Stromal cell of bone marrow (primary cell): ENCODE results near the gene KIAA0513.

Experiments
- DNase-seq: peaks from one replicate; pipeline ENCODE4 v3.0.0-alpha.2; 2012; ENCODE audit warnings: low read depth

KIAA0513 gene

GRCh38 chr16:85072076-85072860, 44.7 kb downstream of the KIAA0513 start:
- no peak for DNase-seq

- peak; percentile 68 for DNase-seq
Observed at GRCh38 chr16:85072947-85073346, 45.4 kb downstream of the KIAA0513 start.

- DNase-seq = no peak
Observed at GRCh38 chr16:85074225-85074914, 46.8 kb downstream of the KIAA0513 start.

- DNase-seq = no peak
Observed at GRCh38 chr16:85075236-85075924, 47.8 kb downstream of the KIAA0513 start.

- no peak for DNase-seq
Observed at GRCh38 chr16:85077039-85077438, 49.4 kb downstream of the KIAA0513 start.

GRCh38 chr16:85077576-85078125, 50.1 kb downstream of the KIAA0513 start:
- no peak for DNase-seq

GRCh38 chr16:85078226-85078625, 50.6 kb downstream of the KIAA0513 start:
- DNase-seq = no peak

GRCh38 chr16:85078952-85079351, 51.4 kb downstream of the KIAA0513 start:
- no peak for DNase-seq

- DNase-seq = no peak
Observed at GRCh38 chr16:85079785-85080570, 52.4 kb downstream of the KIAA0513 start.

- no peak for DNase-seq
Observed at GRCh38 chr16:85081038-85081437, 53.4 kb downstream of the KIAA0513 start.

- no peak for DNase-seq
Observed at GRCh38 chr16:85081765-85082164, 54.2 kb downstream of the KIAA0513 start.

GRCh38 chr16:85082173-85083050, 54.8 kb downstream of the KIAA0513 start:
- no peak for DNase-seq

- DNase-seq = no peak
Observed at GRCh38 chr16:85083051-85083639, 55.5 kb downstream of the KIAA0513 start.

- DNase-seq = no peak
Observed at GRCh38 chr16:85084841-85085510, 57.4 kb downstream of the KIAA0513 start.

- no peak for DNase-seq
Observed at GRCh38 chr16:85085721-85086120, 58.1 kb downstream of the KIAA0513 start.

- DNase-seq = peak; percentile 38
Observed at GRCh38 chr16:85086347-85087291, 59.0 kb downstream of the KIAA0513 start.

GRCh38 chr16:85087899-85088569, 60.4 kb downstream of the KIAA0513 start:
- DNase-seq = no peak

- DNase-seq = no peak
Observed at GRCh38 chr16:85088570-85089199, 61.1 kb downstream of the KIAA0513 start.
